NCI-H2081 (cell line): ENCODE data around the gene GABRA6.
"Not testable (repeated sequence)": the region's sequence is repeated elsewhere in the genome, so short reads cannot be mapped to it uniquely, and the experiment has no call there.

Experiments used
- DNase-seq, 2 experiments: peaks; one replicate each; lab custom pipeline; 2025; lab: John Stamatoyannopoulos, UW

GABRA6 gene

GRCh38 chr5:161685461-161685860, at the start of gene GABRA6:
Gene GABRA6, plus strand, starts transcription at chr5:161685721. Its CDS starts 269 bp downstream, at chr5:161685990.
- DNase-seq, result no peak

GRCh38 chr5:161637591-161637990, 47.9 kb upstream of the GABRA6 start:
- no peak for DNase-seq

DNA sequence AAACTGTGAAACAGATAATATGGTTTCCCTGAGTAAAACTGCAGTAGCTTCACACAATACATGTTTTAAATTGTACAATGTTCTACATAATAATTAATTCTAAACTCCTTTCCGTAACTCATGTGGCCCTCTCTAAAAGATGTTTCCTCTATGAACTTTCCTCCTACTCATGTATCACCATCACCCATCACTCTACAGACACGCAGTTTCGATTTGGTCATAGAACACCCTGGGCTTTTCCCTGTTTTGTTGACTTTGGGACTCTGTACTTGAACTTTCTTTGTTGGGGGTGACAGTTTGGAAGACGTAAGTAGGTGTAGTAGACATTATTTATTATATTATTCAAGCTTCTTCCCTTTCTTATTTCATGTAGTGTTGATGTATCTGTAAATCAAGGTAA, 44.1 kb upstream of the GABRA6 start:
- no peak for DNase-seq

DNA sequence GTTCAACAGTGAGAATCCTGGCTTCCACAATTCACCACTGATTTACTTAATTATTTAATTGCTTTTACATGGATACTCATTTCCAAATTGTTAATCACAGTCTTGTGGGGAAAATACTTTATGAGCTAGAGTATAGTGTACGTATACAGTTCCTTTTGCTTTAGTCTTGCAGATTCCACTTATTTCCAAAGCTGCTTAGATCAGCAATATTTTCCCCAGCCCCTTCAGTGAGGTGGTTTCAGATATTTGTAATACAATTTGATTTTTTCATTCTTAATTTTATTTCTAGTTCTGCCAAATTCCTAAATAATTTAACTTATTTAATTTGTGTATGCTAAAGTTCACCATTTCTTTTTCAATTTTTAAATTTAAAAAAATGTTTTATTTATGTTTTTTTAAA, 40.3 kb upstream of the GABRA6 start:
- DNase-seq, result no peak

DNA sequence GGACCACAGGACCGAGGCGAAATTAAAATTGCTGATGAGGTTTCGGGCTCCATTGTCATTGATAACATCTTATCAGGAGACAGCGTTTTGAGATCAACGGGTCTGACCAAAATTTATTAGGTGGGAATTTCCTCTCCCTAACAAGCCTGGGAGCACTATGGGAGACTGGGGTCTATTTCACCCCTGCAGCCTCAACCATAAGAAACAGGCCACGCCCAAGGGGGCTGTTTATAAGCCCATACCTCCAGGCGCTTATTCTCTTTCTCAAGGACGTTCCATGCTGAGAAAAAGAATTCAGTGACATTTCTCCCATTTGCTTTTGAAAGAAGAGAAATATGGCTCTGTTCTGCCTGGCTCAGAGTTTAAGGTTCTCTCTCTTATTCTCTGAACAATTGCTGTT, 33.6 kb upstream of the GABRA6 start:
- not testable (repeated sequence) for DNase-seq

DNA sequence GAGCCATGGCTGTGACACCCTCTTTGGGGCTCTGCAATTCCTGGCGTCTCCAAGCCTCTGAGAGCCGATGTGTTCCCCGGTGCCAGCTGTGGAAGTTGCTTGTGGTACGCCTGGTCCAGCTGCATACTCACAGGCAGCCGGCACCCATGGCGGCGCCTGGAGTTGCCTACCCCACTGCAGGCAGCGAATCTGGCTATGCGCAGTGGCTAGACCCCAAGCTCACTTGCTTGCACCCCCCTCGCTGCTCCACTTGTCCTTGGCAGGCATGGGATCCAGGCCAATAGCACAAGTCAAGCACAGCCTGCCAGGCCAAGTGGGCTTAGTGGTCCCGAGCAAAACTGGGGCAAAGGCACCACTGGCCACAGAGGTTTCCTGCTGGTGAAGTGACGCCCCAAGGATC, 24.7 kb upstream of the GABRA6 start:
- no peak for DNase-seq

DNA sequence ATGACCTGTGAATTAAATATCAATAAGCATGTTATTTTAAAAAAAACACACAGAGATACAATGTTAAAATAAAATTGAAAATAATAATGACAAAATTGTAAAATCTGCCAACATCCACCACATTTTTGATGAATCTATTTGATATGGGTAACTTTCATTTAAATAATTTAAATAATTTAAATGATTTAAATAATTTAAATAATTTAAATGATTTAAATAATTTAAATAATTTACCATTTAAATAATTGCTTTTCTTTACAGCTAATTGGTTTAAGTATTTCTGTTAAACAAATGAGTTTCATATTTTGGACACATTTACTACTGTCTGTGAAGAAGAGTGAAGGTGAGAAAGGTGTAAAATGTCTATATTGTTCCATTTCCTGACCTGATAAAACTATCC, 22.1 kb upstream of the GABRA6 start:
- DNase-seq, result no peak

- DNase-seq, result peak; percentile 1 to 2
These were observed 9.4 kb upstream of the GABRA6 start for GRCh38 chr5:161676103-161676502.

DNA sequence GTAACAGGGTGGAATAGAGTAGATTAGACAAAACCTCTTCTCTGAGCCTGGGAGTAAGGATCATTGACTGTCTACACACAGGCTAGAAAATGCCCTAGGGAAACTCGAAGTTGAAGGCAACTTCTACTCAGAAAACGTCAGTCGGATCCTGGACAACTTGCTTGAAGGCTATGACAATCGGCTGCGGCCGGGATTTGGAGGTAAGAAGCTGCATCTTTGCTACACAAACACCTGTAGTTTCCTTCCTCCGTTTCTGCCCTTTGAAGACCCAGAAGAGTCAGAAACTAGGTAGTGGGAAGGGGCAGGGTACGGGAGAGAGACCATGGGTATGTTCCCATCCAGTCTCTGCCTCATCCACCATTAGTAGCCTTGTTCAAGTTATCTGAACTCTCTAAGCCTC, 628 bp downstream of the GABRA6 start:
- no peak for DNase-seq

DNA sequence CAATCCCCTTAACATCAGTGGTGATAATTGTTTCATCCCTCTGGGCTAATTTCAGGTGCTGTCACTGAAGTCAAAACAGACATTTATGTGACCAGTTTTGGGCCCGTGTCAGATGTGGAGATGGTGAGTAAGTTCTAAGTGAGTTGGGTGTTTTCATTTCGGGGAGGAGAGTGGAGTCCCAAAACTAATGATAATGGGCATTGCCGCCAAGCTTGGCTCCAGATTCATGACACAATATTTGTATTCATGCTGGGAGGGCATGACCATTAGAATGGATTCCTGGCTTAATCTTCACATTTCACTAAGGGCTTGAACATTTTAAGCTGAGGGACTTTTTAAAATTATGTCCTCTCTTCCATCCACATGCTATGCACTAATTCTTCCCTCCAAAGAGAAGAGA, 1.4 kb downstream of the GABRA6 start:
- DNase-seq, result no peak

DNA sequence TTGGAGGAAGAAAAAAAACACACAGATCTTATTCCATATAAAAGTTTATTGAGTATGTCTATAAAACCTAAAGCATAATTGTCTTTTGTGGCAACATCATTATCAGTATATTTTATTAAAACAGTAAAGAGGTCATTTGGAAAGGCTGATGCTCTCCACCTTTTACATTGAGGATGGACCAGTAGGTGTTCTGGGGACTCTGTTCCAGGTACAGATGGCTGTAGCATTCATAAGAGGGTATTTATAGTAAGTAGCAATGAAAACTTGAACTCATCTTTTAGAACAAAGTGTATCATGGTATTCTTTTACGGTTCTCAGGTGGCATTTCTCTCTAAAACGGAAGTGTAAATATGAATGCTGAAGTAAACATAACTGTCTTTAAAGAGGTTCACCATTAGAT, 1.8 kb downstream of the GABRA6 start:
- DNase-seq, result no peak

DNA sequence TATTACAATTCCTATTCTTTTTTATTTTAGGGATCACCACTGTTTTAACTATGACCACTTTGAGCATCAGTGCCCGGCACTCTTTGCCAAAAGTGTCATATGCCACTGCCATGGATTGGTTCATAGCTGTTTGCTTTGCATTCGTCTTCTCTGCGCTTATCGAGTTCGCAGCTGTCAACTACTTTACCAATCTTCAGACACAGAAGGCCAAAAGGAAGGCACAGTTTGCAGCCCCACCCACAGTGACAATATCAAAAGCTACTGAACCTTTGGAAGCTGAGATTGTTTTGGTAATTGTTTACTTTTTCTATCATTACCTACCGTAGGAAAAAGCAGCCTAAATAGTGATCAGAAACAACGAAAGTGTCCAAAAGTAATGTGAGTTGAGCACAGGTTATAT, 6.4 kb downstream of the GABRA6 start:
- DNase-seq, result no peak

DNA sequence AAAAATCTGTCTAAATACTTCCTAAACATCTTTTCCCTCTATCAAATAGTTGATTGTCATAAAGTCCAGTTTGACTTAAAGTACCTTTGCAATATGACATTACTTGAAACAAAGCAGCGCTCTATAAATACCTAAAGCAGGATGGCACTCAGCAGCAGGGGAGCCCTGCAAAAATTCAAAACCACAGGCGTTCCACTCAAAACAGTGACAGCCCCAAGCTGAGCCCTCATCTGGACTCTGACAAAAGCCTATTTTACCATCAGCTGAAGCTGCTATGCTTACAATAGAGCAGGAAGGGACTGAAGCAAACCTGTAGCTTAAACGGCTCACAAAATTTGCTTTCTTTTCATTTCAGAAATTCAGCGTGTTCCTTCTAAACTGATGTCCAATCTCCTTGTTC, 11.5 kb downstream of the GABRA6 start:
- DNase-seq, result no peak

DNA sequence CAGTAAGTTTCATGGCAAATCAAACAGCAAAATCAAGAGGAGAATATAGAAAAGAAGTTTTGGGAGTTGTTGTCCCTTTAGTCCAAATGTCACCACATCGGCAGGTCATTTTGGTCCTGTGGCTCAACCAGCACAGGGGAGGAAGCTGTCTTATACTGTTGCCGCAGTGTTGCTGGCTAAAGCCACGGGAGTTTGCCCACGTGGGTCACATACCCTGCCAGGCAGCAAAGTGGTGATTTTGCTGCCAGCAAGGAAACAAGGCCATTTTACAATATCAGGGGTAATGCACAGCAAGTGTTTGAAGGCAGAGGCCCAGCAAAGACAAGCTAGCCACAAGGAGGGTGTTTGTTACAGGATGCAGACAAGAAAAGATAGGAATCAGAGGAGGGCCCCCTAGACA, 14.5 kb downstream of the GABRA6 start:
- DNase-seq, result no peak

GRCh38 chr5:161703528-161703927, 18.0 kb downstream of the GABRA6 start:
- no peak for DNase-seq

GRCh38 chr5:161707382-161707781, 21.9 kb downstream of the GABRA6 start:
- no peak for DNase-seq

GRCh38 chr5:161709239-161709638, 23.7 kb downstream of the GABRA6 start:
- no peak for DNase-seq

- no peak for DNase-seq
These were observed 27.5 kb downstream of the GABRA6 start for GRCh38 chr5:161713042-161713441.

DNA sequence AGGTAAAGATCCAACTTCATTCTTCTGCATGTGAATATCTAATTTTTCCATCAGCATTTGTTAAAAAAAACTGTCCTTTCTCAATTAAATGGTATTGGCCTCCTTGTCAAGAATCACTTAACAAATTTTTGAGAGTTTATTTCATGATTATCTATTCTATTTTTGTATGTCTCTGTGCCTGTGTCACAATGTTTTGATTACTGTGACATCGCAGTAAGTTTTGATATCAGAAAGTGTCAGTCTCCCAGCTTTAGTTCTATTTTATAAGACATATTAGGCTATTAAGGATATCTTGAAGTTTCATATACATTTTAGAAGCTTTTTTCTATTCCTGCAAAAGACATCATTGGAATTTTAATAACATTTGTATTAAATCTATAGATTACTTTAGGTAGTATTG, 33.6 kb downstream of the GABRA6 start:
- DNase-seq, result no peak

DNA sequence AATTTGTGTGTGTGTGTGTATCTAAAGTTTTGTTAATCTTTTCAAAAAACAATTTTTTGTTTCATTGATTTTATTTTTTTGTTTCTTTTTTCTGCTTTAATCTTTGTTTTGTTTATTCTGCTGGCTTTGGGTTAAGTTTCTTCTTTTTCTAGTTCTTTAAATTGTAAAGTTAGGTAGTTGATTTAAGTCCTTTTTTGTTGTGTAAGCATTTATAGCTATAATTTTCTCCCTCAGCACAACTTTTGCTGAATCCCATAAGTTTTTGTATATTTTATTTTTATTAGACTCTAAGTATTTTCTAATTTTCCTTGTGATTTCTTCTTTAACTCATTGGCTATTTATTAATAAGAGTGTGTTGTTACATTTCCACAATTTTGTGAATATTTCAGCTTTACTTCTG, 34.9 kb downstream of the GABRA6 start:
- DNase-seq, result no peak

DNA sequence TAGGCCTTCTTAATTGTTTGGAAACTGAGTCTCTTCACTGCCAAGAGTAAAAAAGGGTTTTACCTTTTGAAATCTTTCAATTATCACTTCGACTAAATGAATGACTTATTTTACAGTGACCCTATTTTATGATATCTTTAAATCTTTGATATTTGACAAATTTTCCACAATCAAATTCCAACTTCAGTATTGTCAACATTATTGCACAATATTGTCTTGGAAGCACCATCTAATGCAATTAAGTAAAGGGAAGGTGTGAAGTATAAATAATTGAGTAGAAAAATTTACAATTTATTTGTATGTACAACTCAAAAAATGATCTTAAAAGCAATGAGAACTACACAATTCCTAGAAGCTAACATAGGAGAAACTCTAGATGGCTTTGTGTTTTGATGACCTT, 49.2 kb downstream of the GABRA6 start:
- no peak for DNase-seq

DNA sequence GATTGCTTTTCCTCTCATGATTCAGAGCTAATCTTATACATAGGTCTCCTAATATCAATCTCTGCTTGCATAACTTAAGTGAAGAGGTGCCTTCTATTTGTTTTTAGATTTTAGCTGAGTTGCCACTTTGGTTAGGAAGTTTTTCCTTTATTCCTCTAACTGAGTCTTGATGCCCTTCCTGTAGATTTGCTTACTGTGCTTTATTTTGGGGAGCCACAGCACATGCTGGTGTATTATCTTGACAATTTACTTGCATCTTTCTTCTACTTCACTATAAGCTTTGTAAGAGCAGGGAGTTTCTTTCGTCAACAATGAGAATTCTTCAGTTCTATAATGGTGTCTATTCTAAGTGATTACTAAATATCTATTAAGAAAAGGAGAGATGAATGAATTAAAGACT, 54.9 kb downstream of the GABRA6 start:
- DNase-seq, result no peak

DNA sequence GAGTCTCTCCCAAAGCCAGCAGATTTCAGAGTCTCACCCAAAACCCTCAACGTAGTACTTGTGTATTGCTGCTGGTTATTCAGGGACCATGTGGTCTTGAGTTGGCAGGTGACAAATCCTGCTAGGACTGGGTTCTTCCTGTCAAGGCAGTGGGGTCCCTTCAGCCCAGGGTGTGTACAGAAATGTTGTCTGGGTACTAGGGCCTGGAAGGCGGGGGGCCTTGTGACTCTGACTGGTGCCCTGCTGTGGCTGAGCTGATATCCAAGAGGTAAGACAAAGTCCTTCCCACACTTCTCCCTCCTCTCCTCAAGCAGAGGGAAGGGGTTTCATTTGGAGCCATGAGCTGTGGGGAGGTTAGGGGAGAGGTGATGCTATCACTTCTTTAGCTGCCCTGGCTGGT, 58.8 kb downstream of the GABRA6 start:
- DNase-seq, result no peak

DNA sequence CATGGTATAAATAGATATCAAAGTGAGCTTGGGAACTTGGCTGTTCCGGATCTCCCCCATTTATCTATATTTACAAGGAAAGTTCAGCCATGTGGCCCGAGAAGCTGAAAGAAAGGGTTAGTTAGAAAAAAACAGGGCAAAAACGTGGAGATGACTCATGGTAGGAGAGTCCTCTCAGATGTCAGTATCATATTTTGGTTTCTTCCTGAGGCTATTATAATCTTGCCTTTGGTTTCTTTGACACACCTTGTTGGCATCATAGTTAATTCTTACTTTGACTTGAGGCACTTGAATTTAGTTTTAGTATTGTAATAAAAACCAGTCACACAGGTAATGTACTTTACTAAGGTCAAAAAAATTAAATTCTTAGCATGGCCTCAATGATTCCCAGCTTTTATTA, 59.9 kb downstream of the GABRA6 start:
- DNase-seq, result no peak

DNA sequence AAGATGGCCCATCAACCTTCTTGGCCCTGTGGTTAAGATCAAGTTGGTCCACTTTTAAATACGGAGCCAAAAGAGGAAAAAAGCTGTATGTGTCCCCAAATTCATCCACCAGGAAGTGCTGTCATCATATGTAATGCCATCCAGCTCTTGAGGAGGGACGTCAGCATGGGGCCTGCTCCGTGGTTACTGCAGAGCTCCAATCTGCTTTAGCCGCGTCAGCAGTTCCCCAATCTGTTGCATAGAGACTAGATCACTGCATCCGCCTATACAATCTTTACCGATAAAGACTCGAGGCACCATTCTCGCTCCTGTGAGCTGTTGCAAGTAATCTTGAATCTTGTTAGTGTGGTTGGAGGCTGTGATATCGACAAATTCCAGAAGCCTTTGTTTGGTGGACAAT, 65.7 kb downstream of the GABRA6 start:
- DNase-seq, result no peak
